ENCODE results near the gene MAST1. TPM values are rescaled to one million over a fixed set of nuclear protein-coding genes. Genes with fewer than 3 reads are reported as not detected.
A peak's percentile ranks its signal among the peaks of the same experiment; 100 is the strongest.

Gene MAST1
- total RNA-seq, 5 donors from 2014 or later (not counting 1 experiment from before 2014, with no cell fraction given), result 0.29 to 0.75 (median 0.43) TPM

GRCh38 chr19:12825254-12826131 lies 12.8 kb upstream of the MAST1 start:
- ATAC-seq (replicated peaks in 1 of 4), result peak in 1 of 4 experiments; percentile 53
- peak in 2 of 35 experiments; percentile 17 to 27 for DNase-seq
- CTCF ChIA-PET, result interaction anchor here in 1 of 2 donors (0.6 to 0.9 kb wide), 2 partner anchors 22 to 27 kb away, joined by 7 to 12 read pairs; no protein-coding TSS in a partner anchor
- peaks cover 3 to 6% (median 4%) of the 10 kb centered on the region in 3 donors for H3K9me3 Mint-ChIP-seq
- H3K4me1 Mint-ChIP-seq, result peaks cover 7 to 9% (median 7%) of the 10 kb centered on the region in 3 donors
- no peak overlapping the region for H3K27ac Mint-ChIP-seq
- peaks cover 2 to 68% of the 10 kb centered on the region in 2 experiments for H3K27me3 ChIP-seq (replicated peaks in 1 of 2; ENCODE audit: control insufficient read depth in 2 of 2, extremely low read depth in 1 of 2, insufficient read depth in 2 of 2, low read length in 1 of 2)
- H3K27ac ChIP-seq (ENCODE audit: low read length), result no peak overlapping the region
- H3K36me3 ChIP-seq (ENCODE audit: control insufficient read depth in 2 of 2, extremely low read depth in 1 of 2, insufficient read depth in 1 of 2, low read length in 1 of 2), result no peaks in the 10 kb centered on the region
- H3K4me1 ChIP-seq (ENCODE audit: control insufficient read depth in 1 of 2, extremely low read depth in 1 of 2, insufficient read depth in 2 of 2, low read length in 2 of 2), result peaks cover 0 to 13% of the 10 kb centered on the region in 2 experiments
- peak overlapping the region in 2 of 3 donors; percentile 13 to 42 for H3K4me3 Mint-ChIP-seq
- no peaks in the 10 kb centered on the region for H3K9me3 ChIP-seq
- 12% methylated on average over 33 of the region's 46 CpGs for WGBS (ENCODE audit: insufficient coverage)
- POLR2A ChIA-PET, result no interaction called here
- H3K27me3 Mint-ChIP-seq, result peaks cover 39 to 63% of the 10 kb centered on the region in 2 donors
- peaks cover 3% of the 10 kb centered on the region for H3K36me3 Mint-ChIP-seq
- peak overlapping the region in 1 of 2 donors; percentile 18 for H3K4me3 ChIP-seq (ENCODE audit: control insufficient read depth in 1 of 2, extremely low read depth in 1 of 2, low read length in 1 of 2)

- peaks cover 63 to 84% of the 10 kb centered on the region in 2 donors for H3K27me3 Mint-ChIP-seq
- CTCF ChIA-PET, result no interaction called here
- Histone ChIP-seq H3K36me3 (ENCODE audit: control insufficient read depth in 2 of 2, extremely low read depth in 1 of 2, insufficient read depth in 1 of 2, low read length in 1 of 2) (no peaks in the 10 kb centered on the region), H3K27me3 (replicated peaks in 1 of 2; ENCODE audit: control insufficient read depth in 2 of 2, extremely low read depth in 1 of 2, insufficient read depth in 2 of 2, low read length in 1 of 2) (peaks cover 13 to 98% of the 10 kb centered on the region in 2 experiments), H3K4me1 (ENCODE audit: control insufficient read depth in 1 of 2, extremely low read depth in 1 of 2, insufficient read depth in 2 of 2, low read length in 2 of 2) (peaks cover 4 to 27% of the 10 kb centered on the region in 2 experiments), H3K4me3 (ENCODE audit: control insufficient read depth in 1 of 2, extremely low read depth in 1 of 2, low read length in 1 of 2) (no peak overlapping the region), H3K9me3 (no peaks in the 10 kb centered on the region), H3K27ac (ENCODE audit: low read length) (no peak overlapping the region)
- H3K4me1 Mint-ChIP-seq, result peaks cover 17 to 23% (median 19%) of the 10 kb centered on the region in 3 donors
- no peak for ATAC-seq (replicated peaks in 1 of 4)
- no peak overlapping the region for H3K27ac Mint-ChIP-seq
- DNase-seq, result peak in 1 of 35 experiments; percentile 6
- WGBS (ENCODE audit: insufficient coverage), result 14% methylated on average over 23 of the region's 23 CpGs
- POLR2A ChIA-PET, result no interaction called here
- H3K36me3 Mint-ChIP-seq, result no peaks in the 10 kb centered on the region
- H3K9me3 Mint-ChIP-seq, result peaks cover 0 to 11% (median 0%) of the 10 kb centered on the region in 3 donors
- H3K4me3 Mint-ChIP-seq, result no peak overlapping the region
Observed at GRCh38 chr19:12828494-12828893, 9.8 kb upstream of the MAST1 start.

GRCh38 chr19:12833418-12833737 lies 4.9 kb upstream of the MAST1 start:
- Mint-ChIP-seq H3K4me1 (peaks cover 20 to 31% (median 27%) of the 10 kb centered on the region in 3 donors), H3K9me3 (peaks cover 0 to 11% (median 0%) of the 10 kb centered on the region in 3 donors), H3K27me3 (peaks cover 69 to 80% of the 10 kb centered on the region in 2 donors), H3K36me3 (no peaks in the 10 kb centered on the region), H3K27ac (peak overlapping the region in 1 of 2 donors; percentile 57), H3K4me3 (peak overlapping the region in 2 of 3 donors; percentile 37 to 64)
- Histone ChIP-seq H3K27me3 (replicated peaks in 1 of 2; ENCODE audit: control insufficient read depth in 2 of 2, extremely low read depth in 1 of 2, insufficient read depth in 2 of 2, low read length in 1 of 2) (peaks cover 26 to 94% of the 10 kb centered on the region in 2 experiments), H3K4me1 (ENCODE audit: control insufficient read depth in 1 of 2, extremely low read depth in 1 of 2, insufficient read depth in 2 of 2, low read length in 2 of 2) (peaks cover 4 to 40% of the 10 kb centered on the region in 2 experiments), H3K27ac (ENCODE audit: low read length) (no peak overlapping the region), H3K36me3 (ENCODE audit: control insufficient read depth in 2 of 2, extremely low read depth in 1 of 2, insufficient read depth in 1 of 2, low read length in 1 of 2) (no peaks in the 10 kb centered on the region), H3K4me3 (ENCODE audit: control insufficient read depth in 1 of 2, extremely low read depth in 1 of 2, low read length in 1 of 2) (no peak overlapping the region), H3K9me3 (no peaks in the 10 kb centered on the region)
- ATAC-seq (replicated peaks in 1 of 4) (no peak), DNase-seq (no peak)
- WGBS (ENCODE audit: insufficient coverage), result no CpG with 5 or more reads among the region's 5 CpGs
- ChIA-PET POLR2A (no interaction called here), CTCF (no interaction called here)

GRCh38 chr19:12833738-12834565 lies 4.4 kb upstream of the MAST1 start:
- peaks cover 7 to 43% of the 10 kb centered on the region in 2 experiments for H3K4me1 ChIP-seq (ENCODE audit: control insufficient read depth in 1 of 2, extremely low read depth in 1 of 2, insufficient read depth in 2 of 2, low read length in 2 of 2)
- H3K4me3 ChIP-seq (ENCODE audit: control insufficient read depth in 1 of 2, extremely low read depth in 1 of 2, low read length in 1 of 2), result peak overlapping the region in 1 of 2 donors; percentile 23
- ChIA-PET CTCF (interaction anchor here in 1 of 2 donors (0.5 kb wide), 1 partner anchor 67 kb away, joined by 3 read pairs; no protein-coding TSS in a partner anchor), POLR2A (no interaction called here)
- 3% methylated on average over 49 of the region's 87 CpGs for WGBS (ENCODE audit: insufficient coverage)
- peak; percentile 22 to 35 (median 27) for ATAC-seq (replicated peaks in 1 of 4)
- H3K36me3 ChIP-seq (ENCODE audit: control insufficient read depth in 2 of 2, extremely low read depth in 1 of 2, insufficient read depth in 1 of 2, low read length in 1 of 2), result no peaks in the 10 kb centered on the region
- Mint-ChIP-seq H3K27me3 (peaks cover 70 to 75% of the 10 kb centered on the region in 2 donors), H3K36me3 (no peaks in the 10 kb centered on the region), H3K27ac (no peak overlapping the region), H3K4me1 (peaks cover 22 to 33% (median 28%) of the 10 kb centered on the region in 3 donors), H3K9me3 (peaks cover 0 to 11% (median 0%) of the 10 kb centered on the region in 3 donors), H3K4me3 (peak overlapping the region; percentile 49 to 64 (median 50))
- H3K9me3 ChIP-seq, result no peaks in the 10 kb centered on the region
- no peak overlapping the region for H3K27ac ChIP-seq (ENCODE audit: low read length)
- peaks cover 26 to 94% of the 10 kb centered on the region in 2 experiments for H3K27me3 ChIP-seq (replicated peaks in 1 of 2; ENCODE audit: control insufficient read depth in 2 of 2, extremely low read depth in 1 of 2, insufficient read depth in 2 of 2, low read length in 1 of 2)
- DNase-seq, result peak in 8 of 35 experiments; percentile 4 to 65 (median 28)

GRCh38 chr19:12834566-12834943 lies 3.8 kb upstream of the MAST1 start, which contains the start of gene RTBDN:
RTBDN (minus strand) TSS chr19:12834579; CDS start chr19:12829979, 4,600 bp downstream.
- ChIA-PET CTCF (interaction anchor here in 1 of 2 donors (0.5 kb wide), 1 partner anchor 67 kb away, joined by 3 read pairs; no protein-coding TSS in a partner anchor), POLR2A (no interaction called here)
- Mint-ChIP-seq H3K36me3 (no peaks in the 10 kb centered on the region), H3K4me1 (peaks cover 27 to 39% (median 34%) of the 10 kb centered on the region in 3 donors), H3K27ac (peak within 1 kb of the TSS in 1 of 2 donors; percentile 57), H3K9me3 (peaks cover 0 to 11% (median 0%) of the 10 kb centered on the region in 3 donors), H3K27me3 (peaks cover 71 to 75% of the 10 kb centered on the region in 2 donors), H3K4me3 (peak within 1 kb of the TSS; percentile 49 to 64 (median 50))
- Histone ChIP-seq H3K9me3 (no peaks in the 10 kb centered on the region), H3K4me3 (ENCODE audit: control insufficient read depth in 1 of 2, extremely low read depth in 1 of 2, low read length in 1 of 2) (peak within 1 kb of the TSS in 1 of 2 donors; percentile 38), H3K4me1 (ENCODE audit: control insufficient read depth in 1 of 2, extremely low read depth in 1 of 2, insufficient read depth in 2 of 2, low read length in 2 of 2) (peaks cover 7 to 46% of the 10 kb centered on the region in 2 experiments), H3K27me3 (replicated peaks in 1 of 2; ENCODE audit: control insufficient read depth in 2 of 2, extremely low read depth in 1 of 2, insufficient read depth in 2 of 2, low read length in 1 of 2) (peaks cover 32 to 93% of the 10 kb centered on the region in 2 experiments), H3K36me3 (ENCODE audit: control insufficient read depth in 2 of 2, extremely low read depth in 1 of 2, insufficient read depth in 1 of 2, low read length in 1 of 2) (no peaks in the 10 kb centered on the region), H3K27ac (ENCODE audit: low read length) (no peak within 1 kb of the TSS)
- ATAC-seq (replicated peaks in 1 of 4) (no peak), DNase-seq (no peak)
- 20% methylated on average over 18 of the region's 20 CpGs for WGBS (ENCODE audit: insufficient coverage)

Data from T-cell (primary cell).